ENCODE measurements around the gene ATP6V1G1. TPM values are rescaled to one million over a fixed set of nuclear protein-coding genes. Genes with fewer than 3 reads are reported as not detected.
"Not testable (repeated sequence)": the region's sequence is repeated elsewhere in the genome, so short reads cannot be mapped to it uniquely, and the experiment has no call there.

The ATP6V1G1 gene
- total RNA-seq, 2 experiments from 2014 or later = 99.0 to 117 TPM

DNA sequence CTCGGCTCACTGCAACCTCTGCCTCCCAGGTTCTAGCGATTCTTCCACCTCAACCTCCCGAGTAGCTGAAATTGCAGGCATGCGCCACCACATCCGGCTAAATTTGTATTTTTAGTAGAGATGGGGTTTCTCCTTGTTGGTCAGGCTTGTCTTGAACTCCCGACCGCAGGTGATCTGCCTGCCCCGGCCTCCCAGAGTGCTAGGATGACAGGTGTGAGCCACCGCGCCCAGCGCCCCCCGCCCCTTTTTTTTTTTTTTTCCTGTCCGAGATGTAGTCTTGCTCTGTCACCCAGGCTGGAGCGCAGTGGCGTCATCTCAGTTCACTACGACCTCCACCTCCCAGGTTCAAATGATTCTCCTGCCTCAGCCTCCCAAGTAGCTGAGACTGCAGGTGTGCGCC, 6.6 kb downstream of the ATP6V1G1 start:
- no peak for DNase-seq (ENCODE audit: low spot score)
- H3K79me2 ChIP-seq (ENCODE audit: insufficient read depth, low read depth, low read length) = peaks cover 67% of the 10 kb centered on the region
- intact Hi-C loops (cut with micrococcal nuclease; ENCODE audit: unreplicated experiment) = no loop called here
- peaks cover 16% of the 10 kb centered on the region for H4K20me1 ChIP-seq (ENCODE audit: insufficient read depth, low read length)
- H3K9me2 ChIP-seq (ENCODE audit: insufficient read depth, low read length) = no peaks in the 10 kb centered on the region
- peaks cover 30% of the 10 kb centered on the region for H3K4me1 ChIP-seq (ENCODE audit: insufficient read depth, low read length, poor library complexity, severe bottlenecking)
- no peaks in the 10 kb centered on the region for H3K9me3 ChIP-seq (ENCODE audit: low read length)
- ChIA-PET POLR2A (interaction anchor here (0.6 to 1.2 kb wide), 2 partner anchors 11 to 227 kb away, joined by 3 to 4 read pairs; no protein-coding TSS in a partner anchor), CTCF (ENCODE audit: unreplicated experiment) (no interaction called here)
- BruUV-seq (replicated peaks) = no TSS peak
- TF ChIP-seq, protein P1, sequence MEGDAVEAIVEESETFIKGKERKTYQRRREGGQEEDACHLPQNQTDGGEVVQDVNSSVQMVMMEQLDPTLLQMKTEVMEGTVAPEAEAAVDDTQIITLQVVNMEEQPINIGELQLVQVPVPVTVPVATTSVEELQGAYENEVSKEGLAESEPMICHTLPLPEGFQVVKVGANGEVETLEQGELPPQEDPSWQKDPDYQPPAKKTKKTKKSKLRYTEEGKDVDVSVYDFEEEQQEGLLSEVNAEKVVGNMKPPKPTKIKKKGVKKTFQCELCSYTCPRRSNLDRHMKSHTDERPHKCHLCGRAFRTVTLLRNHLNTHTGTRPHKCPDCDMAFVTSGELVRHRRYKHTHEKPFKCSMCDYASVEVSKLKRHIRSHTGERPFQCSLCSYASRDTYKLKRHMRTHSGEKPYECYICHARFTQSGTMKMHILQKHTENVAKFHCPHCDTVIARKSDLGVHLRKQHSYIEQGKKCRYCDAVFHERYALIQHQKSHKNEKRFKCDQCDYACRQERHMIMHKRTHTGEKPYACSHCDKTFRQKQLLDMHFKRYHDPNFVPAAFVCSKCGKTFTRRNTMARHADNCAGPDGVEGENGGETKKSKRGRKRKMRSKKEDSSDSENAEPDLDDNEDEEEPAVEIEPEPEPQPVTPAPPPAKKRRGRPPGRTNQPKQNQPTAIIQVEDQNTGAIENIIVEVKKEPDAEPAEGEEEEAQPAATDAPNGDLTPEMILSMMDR (conservative IDR thresholded peaks at IDR 0.05; ENCODE audit: low read length) = no peak
- no peak overlapping the region for H3K27ac ChIP-seq (ENCODE audit: low read depth, low read length, poor library complexity, severe bottlenecking)
- H3K4me3 ChIP-seq (ENCODE audit: low read depth, low read length, poor library complexity, severe bottlenecking) = no peak overlapping the region
- peaks cover 74% of the 10 kb centered on the region for H3K36me3 ChIP-seq (ENCODE audit: insufficient read depth, low read length)
- H2AFZ ChIP-seq (ENCODE audit: low read length) = no peak overlapping the region
- no peak overlapping the region for H3K4me2 ChIP-seq (ENCODE audit: low read length)

DNA sequence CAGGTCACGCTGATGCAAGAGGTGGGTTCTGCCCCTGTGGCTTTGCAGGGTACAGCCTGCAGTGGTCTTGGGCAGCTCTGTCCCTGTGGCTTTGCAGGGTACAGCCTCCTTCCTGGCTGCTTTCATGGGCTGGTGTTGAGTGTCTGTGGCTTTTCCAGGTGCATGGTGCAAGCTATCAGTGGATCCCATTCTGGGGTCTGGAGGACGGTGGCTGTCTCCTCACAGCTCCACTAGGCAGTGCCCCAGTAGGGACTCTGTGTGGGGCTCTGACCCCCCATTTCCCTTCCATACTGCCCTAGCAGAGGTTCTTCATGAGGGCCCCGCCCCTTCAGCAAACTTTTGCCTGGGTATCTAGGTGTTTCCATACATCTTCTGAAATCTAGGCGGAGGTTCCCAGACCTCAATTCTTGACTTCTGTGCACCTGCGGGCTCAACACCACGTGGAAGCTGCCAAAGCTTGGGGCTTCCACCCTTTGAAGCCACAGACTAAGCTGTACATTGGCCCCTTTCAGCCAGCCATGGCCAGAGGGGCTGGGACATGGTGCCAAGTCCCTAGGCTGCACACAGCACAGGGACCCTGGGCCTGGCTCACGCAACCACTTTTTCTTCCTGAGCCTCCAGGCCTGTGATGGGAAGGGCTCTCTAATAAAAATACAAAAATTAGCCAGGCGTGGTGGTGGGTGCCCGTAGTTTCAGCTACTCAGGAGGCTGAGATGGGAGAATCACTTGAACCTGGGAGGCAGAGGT, 13.1 kb downstream of the ATP6V1G1 start:
- H3K4me2 ChIP-seq (ENCODE audit: low read length); H3K27ac ChIP-seq (ENCODE audit: low read depth, low read length, poor library complexity, severe bottlenecking); DNase-seq (ENCODE audit: low spot score); intact Hi-C loops (cut with micrococcal nuclease; ENCODE audit: unreplicated experiment); H3K79me2 ChIP-seq (ENCODE audit: insufficient read depth, low read depth, low read length); BruUV-seq (replicated peaks); H2AFZ ChIP-seq (ENCODE audit: low read length); H4K20me1 ChIP-seq (ENCODE audit: insufficient read depth, low read length); H3K4me3 ChIP-seq (ENCODE audit: low read depth, low read length, poor library complexity, severe bottlenecking); CTCF ChIA-PET (ENCODE audit: unreplicated experiment); H3K9me2 ChIP-seq (ENCODE audit: insufficient read depth, low read length): not testable (repeated sequence)
- peaks cover 15% of the 10 kb centered on the region; the same call in 1 of the 2 replicates for H3K9me3 ChIP-seq (ENCODE audit: low read length)
- POLR2A ChIA-PET = interaction anchor here (0.9 to 1.3 kb wide), 2 partner anchors 8 to 17 kb away, joined by 3 to 4 read pairs; no protein-coding TSS in a partner anchor
- peaks cover 65% of the 10 kb centered on the region for H3K36me3 ChIP-seq (ENCODE audit: insufficient read depth, low read length)
- peaks cover 24% of the 10 kb centered on the region for H3K4me1 ChIP-seq (ENCODE audit: insufficient read depth, low read length, poor library complexity, severe bottlenecking)

DNA sequence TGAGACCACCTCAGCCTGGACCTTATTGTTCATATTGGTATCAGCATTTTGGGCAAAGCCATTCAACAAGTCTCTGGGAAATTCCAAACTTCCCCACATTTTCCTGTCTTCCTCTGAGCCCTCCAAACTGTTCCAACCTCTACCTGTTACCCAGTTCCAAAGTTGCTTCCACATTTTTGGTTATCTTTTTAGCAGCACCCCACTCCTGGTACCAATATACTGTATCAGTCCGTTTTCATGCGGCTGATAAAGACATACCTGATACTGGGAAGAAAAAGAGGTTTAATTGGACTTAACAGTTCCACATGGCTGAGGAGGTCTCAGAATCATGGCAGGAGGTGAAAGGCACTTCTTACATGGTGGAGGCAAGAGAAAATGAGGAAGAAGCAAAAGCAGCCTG, 14.2 kb downstream of the ATP6V1G1 start:
- H3K9me2 ChIP-seq (ENCODE audit: insufficient read depth, low read length); H3K4me2 ChIP-seq (ENCODE audit: low read length); H2AFZ ChIP-seq (ENCODE audit: low read length); BruUV-seq (replicated peaks); CTCF ChIA-PET (ENCODE audit: unreplicated experiment); H4K20me1 ChIP-seq (ENCODE audit: insufficient read depth, low read length); intact Hi-C loops (cut with micrococcal nuclease; ENCODE audit: unreplicated experiment); H3K4me3 ChIP-seq (ENCODE audit: low read depth, low read length, poor library complexity, severe bottlenecking); POLR2A ChIA-PET; H3K27ac ChIP-seq (ENCODE audit: low read depth, low read length, poor library complexity, severe bottlenecking); H3K79me2 ChIP-seq (ENCODE audit: insufficient read depth, low read depth, low read length); DNase-seq (ENCODE audit: low spot score): not testable (repeated sequence)
- peaks cover 15% of the 10 kb centered on the region; the same call in 1 of the 2 replicates for H3K9me3 ChIP-seq (ENCODE audit: low read length)
- H3K36me3 ChIP-seq (ENCODE audit: insufficient read depth, low read length) = peaks cover 54% of the 10 kb centered on the region
- H3K4me1 ChIP-seq (ENCODE audit: insufficient read depth, low read length, poor library complexity, severe bottlenecking) = peaks cover 35% of the 10 kb centered on the region

Measured in OCI-LY7 (cell line).